Erythroblast (primary cell): ENCODE data around the gene SCPEP1.

Experiments
- DNase-seq, 2 experiments: peaks; one replicate each; lab custom pipeline; 2025; lab: John Stamatoyannopoulos, UW
- GATA1 ChIP-seq: IDR thresholded peaks from 2 replicates; pipeline ENCODE4 v1.6.1; 2011; ENCODE audit warnings: low read depth, mild to moderate bottlenecking, control low read depth, low read length, moderate library complexity
- POLR2A ChIP-seq: IDR thresholded peaks from 2 replicates; pipeline ENCODE4 v1.6.1; 2011; ENCODE audit warnings: mild to moderate bottlenecking, low read length

SCPEP1 gene

GRCh38 chr17:57051886-57052361 is 74.0 kb downstream of the SCPEP1 start:
- TF ChIP-seq GATA1 (no peak), POLR2A (no peak)
- DNase-seq, result no peak
